SU-DHL-6 (cell line): Measurements from ENCODE around the gene ASPDH.

Experiments used
- CTCF ChIP-seq: fragments of 200-600 bp; sonication (generic); IDR thresholded peaks from one replicate; pipeline ENCODE4 v1.5.1; 2017; ENCODE audit warnings: antibody characterized with exemption, mild to moderate bottlenecking, low read length, moderate library complexity; ENCODE audit not compliant: insufficient read depth, poor library complexity, severe bottlenecking
- EZH2phosphoT487 ChIP-seq: fragments of 200-600 bp; sonication (generic), shearing (Covaris generic); conservative IDR thresholded peaks from 2 replicates; pipeline ENCODE4 v1.6.1; 2018; ENCODE audit warnings: mild to moderate bottlenecking, antibody characterized with exemption, low read length, moderate library complexity, mixed read lengths

GRCh38 chr19:50562996-50563395, 49.3 kb upstream of the ASPDH start:
- TF ChIP-seq CTCF (no peak), EZH2phosphoT487 (no peak)
